Left forelimb (tissue), 1 donor: ENCODE results near the gene TNFAIP3.

Source experiments
- DNase-seq: peaks from one replicate; pipeline ENCODE4 v3.0.0-alpha.2; 2018; ENCODE audit warnings: low spot score

The TNFAIP3 gene

GRCh38 chr6:137902699-137903098 lies 35.6 kb downstream of the TNFAIP3 start:
- no peak for DNase-seq

GRCh38 chr6:137903274-137903932 lies 36.3 kb downstream of the TNFAIP3 start:
- no peak for DNase-seq

- no peak for DNase-seq
Measured at GRCh38 chr6:137903933-137904821, 37.1 kb downstream of the TNFAIP3 start.

- DNase-seq, result no peak
Measured at GRCh38 chr6:137904822-137905617, 38.0 kb downstream of the TNFAIP3 start.

GRCh38 chr6:137906020-137906472 lies 39.0 kb downstream of the TNFAIP3 start:
- no peak for DNase-seq

- no peak for DNase-seq
Measured at GRCh38 chr6:137907170-137907569, 40.1 kb downstream of the TNFAIP3 start.

- no peak for DNase-seq
Measured at GRCh38 chr6:137909533-137909932, 42.5 kb downstream of the TNFAIP3 start.

GRCh38 chr6:137910424-137910834 lies 43.4 kb downstream of the TNFAIP3 start:
- no peak for DNase-seq

GRCh38 chr6:137910843-137911456 lies 43.9 kb downstream of the TNFAIP3 start:
- no peak for DNase-seq

- no peak for DNase-seq
Measured at GRCh38 chr6:137911675-137912191, 44.7 kb downstream of the TNFAIP3 start.

- no peak for DNase-seq
Measured at GRCh38 chr6:137912813-137913212, 45.8 kb downstream of the TNFAIP3 start.

- DNase-seq, result no peak
Measured at GRCh38 chr6:137913434-137913833, 46.4 kb downstream of the TNFAIP3 start.

GRCh38 chr6:137913996-137914529 lies 47.0 kb downstream of the TNFAIP3 start:
- DNase-seq, result no peak

- DNase-seq, result no peak
Measured at GRCh38 chr6:137914530-137915193, 47.6 kb downstream of the TNFAIP3 start.

- no peak for DNase-seq
Measured at GRCh38 chr6:137915790-137916189, 48.7 kb downstream of the TNFAIP3 start.

- DNase-seq, result no peak
Measured at GRCh38 chr6:137917551-137918325, 50.7 kb downstream of the TNFAIP3 start.

GRCh38 chr6:137919502-137919823 lies 52.4 kb downstream of the TNFAIP3 start:
- DNase-seq, result no peak

GRCh38 chr6:137919837-137920730 lies 53.0 kb downstream of the TNFAIP3 start:
- DNase-seq, result no peak

- no peak for DNase-seq
Measured at GRCh38 chr6:137921823-137922222, 54.8 kb downstream of the TNFAIP3 start.
